Hematopoietic multipotent progenitor cell (in vitro differentiated cells): ENCODE results near the gene MAML3. TPM values are rescaled to one million over a fixed set of nuclear protein-coding genes. Genes with fewer than 3 reads are reported as not detected.

ENCODE experiments used
- DNase-seq, 3 donors: peaks; one replicate each; pipeline ENCODE4 v3.0.0-alpha.2; 2011 to 2015; ENCODE audit warnings: low read depth in 2 of 3, low spot score in 2 of 3
- total RNA-seq: library from RNA; depleted of rRNA; stranded (reverse); fragments of >200 nt; gene quantifications from one replicate; pipeline ENCODE4 v1.2.3, GENCODE V29; 2012

The MAML3 gene
- total RNA-seq, 1 donor, result 27.2 TPM

GRCh38 chr4:139942241-139942640 is 211.7 kb downstream of the MAML3 start:
- no peak for DNase-seq

DNA sequence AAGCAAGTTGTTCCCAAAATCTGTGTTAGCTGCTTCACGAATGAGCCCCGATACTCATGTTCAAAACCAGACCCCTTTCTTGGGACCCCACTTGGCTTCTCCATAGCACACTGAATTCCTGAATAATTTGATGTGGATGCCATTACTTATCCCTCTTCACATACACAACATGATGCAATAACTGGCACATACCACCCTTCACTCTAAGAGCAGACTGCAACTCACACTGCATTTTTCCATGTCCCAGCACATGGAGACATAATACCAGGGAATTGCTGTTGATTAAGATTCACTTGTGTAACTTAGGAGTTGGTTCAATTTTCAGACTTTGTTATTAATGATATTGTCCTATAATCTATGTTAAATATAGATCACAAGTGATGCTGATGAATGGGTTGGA is 213.4 kb downstream of the MAML3 start:
- no peak for DNase-seq

GRCh38 chr4:139938414-139938813 is 215.6 kb downstream of the MAML3 start:
- DNase-seq, result no peak

- no peak for DNase-seq
These were observed 218.1 kb downstream of the MAML3 start for GRCh38 chr4:139935911-139936310.

GRCh38 chr4:139934708-139935195 is 219.2 kb downstream of the MAML3 start:
- DNase-seq, result no peak

- no peak for DNase-seq
These were observed 219.8 kb downstream of the MAML3 start for GRCh38 chr4:139934057-139934707.

GRCh38 chr4:139933541-139933940 is 220.4 kb downstream of the MAML3 start:
- DNase-seq, result no peak

- DNase-seq, result no peak
These were observed 220.9 kb downstream of the MAML3 start for GRCh38 chr4:139933104-139933503.

DNA sequence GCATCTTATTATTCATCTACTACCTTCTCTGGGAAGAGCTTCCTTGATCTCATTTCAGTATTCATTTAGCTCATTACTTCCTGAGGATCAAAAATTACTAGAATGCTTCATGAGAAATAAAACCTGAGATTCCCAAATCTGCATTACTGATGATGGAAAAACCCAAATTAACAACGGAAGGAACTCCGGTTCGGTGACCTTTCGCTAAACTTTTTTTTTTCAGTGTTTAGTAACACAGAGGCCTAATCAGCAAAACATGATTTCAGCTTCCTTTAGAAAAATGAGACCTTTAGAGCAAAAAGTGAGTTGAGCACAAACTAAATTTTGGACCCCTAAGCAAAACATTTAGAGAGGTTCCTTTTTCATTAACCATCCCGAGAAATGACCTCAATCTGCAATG is 229.2 kb downstream of the MAML3 start:
- no peak for DNase-seq

DNA sequence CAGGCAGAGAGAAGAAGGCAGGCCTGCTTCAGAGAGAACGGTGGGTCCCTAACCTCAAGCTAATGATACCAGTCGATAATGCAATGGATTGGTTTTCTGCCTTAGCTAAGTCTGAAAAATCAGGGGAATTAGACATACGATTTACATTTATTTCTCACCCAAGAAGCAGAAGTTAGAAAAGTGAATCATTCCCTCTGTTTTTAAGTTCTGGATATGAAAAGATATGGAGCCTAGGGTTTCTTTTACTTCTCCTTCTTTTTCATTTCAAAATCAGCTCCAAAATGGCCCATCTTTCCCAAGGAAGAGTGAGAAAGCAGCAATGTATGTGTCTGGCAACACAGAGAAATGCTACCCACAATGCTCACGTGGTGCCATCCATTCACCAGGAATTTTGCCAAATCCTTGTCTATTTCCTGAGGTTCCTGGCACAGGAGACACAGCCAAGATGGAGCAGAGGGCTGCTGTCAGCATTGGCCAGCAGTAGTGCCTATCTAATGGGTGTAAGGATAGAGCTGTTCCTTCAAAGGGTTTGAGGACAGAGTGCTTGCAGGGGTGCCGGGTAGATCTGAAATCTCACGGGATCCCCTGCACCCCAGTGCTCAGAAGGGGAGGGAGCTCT is 231.5 kb downstream of the MAML3 start:
- no peak for DNase-seq

- no peak for DNase-seq
These were observed 232.4 kb downstream of the MAML3 start for GRCh38 chr4:139921429-139922184.

- DNase-seq, result no peak
These were observed 233.4 kb downstream of the MAML3 start for GRCh38 chr4:139920486-139921002.

- peak in 1 of 3 donors; percentile 35 for DNase-seq
These were observed 234.5 kb downstream of the MAML3 start for GRCh38 chr4:139919521-139919920.

DNA sequence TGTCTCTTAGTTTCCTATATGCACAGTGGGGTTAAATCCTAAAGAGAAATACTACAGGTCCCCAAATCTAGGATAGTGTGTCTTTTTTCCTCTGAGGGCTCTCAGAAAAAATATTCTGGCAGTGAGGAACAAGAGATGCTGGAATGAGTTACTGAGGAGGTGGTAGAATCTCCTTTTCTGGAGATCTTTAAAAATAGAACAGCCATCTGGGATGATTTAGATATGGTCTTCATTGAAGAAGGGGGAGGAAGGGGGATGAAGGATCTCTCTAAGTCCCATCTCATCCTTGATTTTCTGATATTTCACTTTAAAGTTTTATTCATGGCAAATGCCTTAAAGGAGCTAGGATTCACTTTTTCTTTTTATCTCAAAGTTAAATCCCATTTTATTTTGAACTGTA is 235.0 kb downstream of the MAML3 start:
- DNase-seq, result no peak

- DNase-seq, result no peak
These were observed 235.4 kb downstream of the MAML3 start for GRCh38 chr4:139918591-139918990.

- DNase-seq, result no peak
These were observed 236.1 kb downstream of the MAML3 start for GRCh38 chr4:139917896-139918295.

DNA sequence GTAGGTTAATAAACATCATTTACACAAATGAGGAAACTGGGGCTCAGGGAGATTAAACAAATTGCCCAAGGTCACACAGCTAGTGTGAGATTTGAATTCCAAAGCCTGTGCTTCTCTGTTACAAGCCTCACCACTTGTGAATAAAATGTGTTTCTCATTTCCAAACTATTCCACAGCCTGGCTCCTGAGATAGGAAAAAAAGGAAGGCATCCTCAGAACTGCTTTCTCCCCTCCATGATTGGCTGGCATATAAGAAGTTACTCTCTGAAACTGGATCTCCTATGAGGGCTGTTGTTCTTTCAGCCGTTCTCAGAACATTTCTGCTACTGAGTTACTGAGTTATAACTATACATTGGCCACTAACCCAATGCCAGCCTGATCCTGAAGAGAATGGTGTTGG is 237.9 kb downstream of the MAML3 start:
- no peak for DNase-seq

- no peak for DNase-seq
These were observed 238.9 kb downstream of the MAML3 start for GRCh38 chr4:139915037-139915436.

DNA sequence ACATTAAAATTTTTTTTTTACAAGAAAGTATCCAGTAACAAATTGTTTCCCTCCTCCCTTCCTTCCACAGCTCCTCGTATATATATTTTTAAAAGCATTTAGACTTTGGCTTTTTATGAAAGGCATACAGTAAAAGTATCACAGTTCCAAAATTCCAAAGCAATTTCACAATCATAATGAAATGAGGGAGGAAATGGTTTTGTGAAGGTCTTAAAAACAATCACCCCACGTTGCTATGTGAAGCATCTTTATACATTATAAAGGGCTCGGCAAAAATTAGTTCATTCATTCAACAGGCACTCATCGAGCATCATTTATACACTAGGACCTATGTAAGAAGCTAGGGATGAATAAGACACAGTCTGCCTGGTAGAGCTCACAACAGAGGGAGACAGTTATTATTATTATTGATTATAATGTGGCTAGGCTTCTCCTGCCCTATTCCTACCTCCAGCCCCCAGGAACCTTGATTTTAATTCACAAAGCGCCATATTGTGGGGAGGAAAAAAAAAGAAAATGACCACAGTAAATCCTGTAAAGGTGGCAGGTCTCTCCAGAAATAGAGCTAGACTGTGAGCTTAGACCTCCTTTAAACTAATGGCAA is 239.9 kb downstream of the MAML3 start:
- DNase-seq, result no peak

- no peak for DNase-seq
These were observed 240.5 kb downstream of the MAML3 start for GRCh38 chr4:139913398-139913990.

DNA sequence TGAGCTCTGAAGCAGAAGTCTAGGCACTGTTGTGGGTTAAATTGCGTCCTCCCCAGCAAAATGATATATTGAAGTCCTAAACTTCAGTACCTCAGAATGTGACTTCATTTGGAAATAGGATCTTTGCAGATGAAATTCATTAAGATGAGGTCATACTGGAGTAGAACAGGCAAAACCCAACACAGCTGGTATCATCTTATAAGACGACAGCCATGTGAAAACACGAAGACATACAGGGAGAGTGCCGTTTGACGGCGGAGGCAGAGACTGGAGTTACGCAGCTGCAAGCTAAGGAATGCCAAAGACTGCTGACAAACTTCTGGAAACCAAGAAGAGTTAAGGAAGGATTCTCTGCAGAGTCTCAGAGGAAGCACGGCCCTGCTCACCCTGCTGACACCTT is 241.5 kb downstream of the MAML3 start:
- DNase-seq, result no peak
